IMR-90 (cell line): ENCODE data around the gene CPD. TPM values are rescaled to one million over a fixed set of nuclear protein-coding genes. Genes with fewer than 3 reads are reported as not detected.

Source experiments
- ATAC-seq: fragments of 200-7000 bp; cut with Tn5 transposase; 2 replicates; pipeline ENCODE4 v1.9.1; 2020; ENCODE audit warnings: low read depth, mild to moderate bottlenecking, moderate library complexity
- BruUV-seq: library from RNA; stranded (reverse); fragments of 400-500 nt; replicated peaks from 2 replicates; lab custom pipeline; 2021; lab: Mats Ljungman, UMichigan
- CTCF ChIA-PET: fragments of 300-600 bp; formaldehyde crosslinking; extraction: SDS; loops from one replicate; lab custom pipeline; 2021; ENCODE audit warnings: antibody characterized with exemption; lab: Yijun Ruan, JAX
- POLR2A ChIA-PET: fragments of 300-600 bp; sonication (Branson Sonifier 250); formaldehyde crosslinking; loops from one replicate; lab custom pipeline; 2022; ENCODE audit warnings: antibody characterized with exemption; ENCODE audit not compliant: unreplicated experiment; lab: Charles Lee
- DNase-seq: peaks from one replicate; pipeline ENCODE4 v3.0.0; 2013
- H2AFZ ChIP-seq: replicated peaks from 2 replicates; pipeline ENCODE3; 2013; ENCODE audit warnings: low read length, mild to moderate bottlenecking; ENCODE audit not compliant: poor library complexity
- H2AK5ac ChIP-seq: 2 replicates; pipeline ENCODE4 v1.6.1; 2013; ENCODE audit warnings: low read depth, low read length, inconsistent platforms
- H2AK9ac ChIP-seq: replicated peaks from 2 replicates; pipeline ENCODE3; 2013; ENCODE audit warnings: mild to moderate bottlenecking, low read depth, low read length, moderate library complexity; ENCODE audit not compliant: poor library complexity
- H2BK120ac ChIP-seq: 2 replicates; pipeline ENCODE4 v1.6.1; 2013; ENCODE audit warnings: low read depth, low read length, inconsistent platforms
- H2BK15ac ChIP-seq: 3 replicates; pipeline ENCODE4 v1.6.1; 2013; ENCODE audit warnings: low read depth, low read length, inconsistent platforms
- H2BK20ac ChIP-seq: 2 replicates; pipeline ENCODE4 v1.6.1; 2013; ENCODE audit warnings: low read depth, mild to moderate bottlenecking, inconsistent platforms, low read length, moderate library complexity
- H2BK5ac ChIP-seq: 2 replicates; pipeline ENCODE4 v1.6.1; 2013; ENCODE audit warnings: mild to moderate bottlenecking, low read depth, low read length, inconsistent platforms; ENCODE audit not compliant: poor library complexity, severe bottlenecking
- H3K14ac ChIP-seq: replicated peaks from 2 replicates; pipeline ENCODE4 v1.6.1; 2013; ENCODE audit warnings: low read depth, low read length, inconsistent platforms
- H3K18ac ChIP-seq: 2 replicates; pipeline ENCODE4 v1.6.1; 2013; ENCODE audit warnings: low read depth, low read length, control low read depth
- H3K23ac ChIP-seq: 2 replicates; pipeline ENCODE4 v1.6.1; 2013; ENCODE audit warnings: low read depth, low read length, inconsistent platforms
- H3K27ac ChIP-seq: 2 replicates; pipeline ENCODE4 v1.5.1; 2013; ENCODE audit warnings: mild to moderate bottlenecking, control low read depth, low read length; ENCODE audit not compliant: insufficient read depth
- H3K27me3 ChIP-seq: 2 replicates; pipeline ENCODE4 v1.6.1; 2013; ENCODE audit warnings: low read length; ENCODE audit not compliant: control insufficient read depth, insufficient read depth
- H3K36me3 ChIP-seq: 2 replicates; pipeline ENCODE4 v1.6.1; 2013; ENCODE audit warnings: low read length, mixed read lengths; ENCODE audit not compliant: control insufficient read depth, insufficient read depth
- H3K4ac ChIP-seq: 2 replicates; pipeline ENCODE4 v1.6.1; 2013; ENCODE audit warnings: low read depth, low read length, inconsistent platforms
- H3K4me1 ChIP-seq: 2 replicates; pipeline ENCODE4 v1.6.1; 2013; ENCODE audit warnings: low read length, mixed read lengths; ENCODE audit not compliant: control insufficient read depth, insufficient read depth
- H3K4me2 ChIP-seq: 2 replicates; pipeline ENCODE4 v1.6.1; 2013; ENCODE audit warnings: low read depth, mild to moderate bottlenecking, control low read depth, low read length, moderate library complexity
- H3K4me3 ChIP-seq: 2 replicates; pipeline ENCODE4 v1.5.1; 2013; ENCODE audit warnings: low read depth, mild to moderate bottlenecking, control low read depth, low read length, moderate library complexity; ENCODE audit not compliant: insufficient read depth
- H3K56ac ChIP-seq: 2 replicates; pipeline ENCODE4 v1.6.1; 2013; ENCODE audit warnings: low read length, inconsistent platforms; ENCODE audit not compliant: insufficient read depth; ENCODE audit errors: extremely low read depth
- H3K79me1 ChIP-seq, 2 experiments: 2 replicates each; pipeline ENCODE4 v1.6.1; 2013; ENCODE audit warnings: low read length in 2 of 2, inconsistent platforms in 1 of 2, low read depth in 1 of 2
- H3K9ac ChIP-seq: 2 replicates; pipeline ENCODE4 v1.6.1; 2013; ENCODE audit warnings: low read depth, low read length, control low read depth
- H3K9me1 ChIP-seq: 2 replicates; pipeline ENCODE4 v1.6.1; 2013; ENCODE audit warnings: low read length, inconsistent platforms; ENCODE audit not compliant: insufficient read depth
- H3K9me3 ChIP-seq: 2 replicates; pipeline ENCODE4 v1.6.1; 2013; ENCODE audit warnings: low read length; ENCODE audit not compliant: control insufficient read depth, insufficient read depth
- H4K20me1 ChIP-seq: 2 replicates; pipeline ENCODE4 v1.6.1; 2013; ENCODE audit warnings: low read length, inconsistent platforms; ENCODE audit not compliant: insufficient read depth
- H4K5ac ChIP-seq: 2 replicates; pipeline ENCODE4 v1.6.1; 2013; ENCODE audit warnings: mild to moderate bottlenecking, low read depth, low read length, control low read depth
- H4K8ac ChIP-seq, 2 experiments: 2 replicates each; pipeline ENCODE4 v1.6.1; 2013; ENCODE audit warnings: low read depth in 2 of 2, low read length in 2 of 2, control low read depth in 1 of 2, inconsistent platforms in 1 of 2
- H4K91ac ChIP-seq: 2 replicates; pipeline ENCODE4 v1.6.1; 2013; ENCODE audit warnings: low read depth, low read length, inconsistent platforms; ENCODE audit not compliant: insufficient read depth
- CHD1 ChIP-seq: IDR thresholded peaks from 2 replicates; pipeline ENCODE4 v1.6.1; 2012; ENCODE audit warnings: low read depth, low read length, improper control_type of control experiment
- ELK1 ChIP-seq: fragments of 150-350 bp; IDR thresholded peaks from 2 replicates; pipeline ENCODE4 v1.6.1; 2016; ENCODE audit warnings: low read depth, mild to moderate bottlenecking, low read length, moderate library complexity, borderline replicate concordance
- FOS ChIP-seq: fragments of 150-350 bp; IDR thresholded peaks from 2 replicates; pipeline ENCODE4 v1.6.1; 2016; ENCODE audit warnings: low read depth, low read length
- MAFK ChIP-seq: IDR thresholded peaks from 2 replicates; pipeline ENCODE4 v1.6.1; 2012; ENCODE audit warnings: low read depth, low read length, improper control_type of control experiment
- NFE2L2 ChIP-seq: fragments of 150-350 bp; IDR thresholded peaks from 2 replicates; pipeline ENCODE4 v1.6.1; 2016; ENCODE audit warnings: low read depth, mild to moderate bottlenecking, low read length
- RAD21 ChIP-seq: IDR thresholded peaks from 2 replicates; pipeline ENCODE4 v1.6.1; 2012; ENCODE audit warnings: low read length, improper control_type of control experiment
- WGBS, 2 experiments: methylation state at CpG; one replicate each; pipeline versions ENCODE4 v1.1.5 to v1.1.7; 2013; ENCODE audit warnings: missing lambda C conversion rate in 2 of 2; ENCODE audit not compliant: insufficient read length in 1 of 2; ENCODE audit errors: extremely low coverage in 2 of 2; 5-methylcytosine and 5-hydroxymethylcytosine counted together
- dilution Hi-C: fragments of 300-500 bp; cut with HindIII; formaldehyde crosslinking; loops from one replicate; pipeline ENCODE4 v1.14.3; 2018; ENCODE audit warnings: low sequenced_read_pairs; ENCODE audit not compliant: unreplicated experiment
- in situ Hi-C: fragments of 300-500 bp; cut with MboI; formaldehyde crosslinking; loops from 3 replicates; pipeline ENCODE4 v1.14.3; 2019; ENCODE audit warnings: low sequenced_read_pairs, inconsistent platforms, mixed read lengths
- intact Hi-C: fragments of 100-400 bp; cut with micrococcal nuclease; formaldehyde crosslinking; loops from 2 replicates; pipeline ENCODE4 v1.10.0; 2022
- polyA plus RNA-seq, 3 experiments: library from polyadenylated mRNA; depleted of rRNA; stranded (reverse); fragments of >200 nt; gene quantifications; 2 replicates each; pipeline ENCODE4 v1.2.3, GENCODE V29; 2012; ENCODE audit warnings: low replicate concordance in 1 of 3
- total RNA-seq: library from RNA; depleted of rRNA; stranded (reverse); fragments of >200 nt; gene quantifications from 2 replicates; pipeline ENCODE4 v1.2.3, GENCODE V29; 2012

Gene CPD
- total and polyA plus RNA-seq, 2 of the 4 experiments (the other 2 are of a cell fraction), result 23.4 to 94.5 TPM

GRCh38 chr17:30414486-30414885 is 35.8 kb downstream of the CPD start:
- DNase-seq (peak; percentile 19), ATAC-seq (peak; percentile 64)
- TF ChIP-seq CHD1 (no peak), MAFK (no peak), NFE2L2 (no peak), ELK1 (no peak), RAD21 (no peak), FOS (no peak)
- no peak overlapping the region for H2BK5ac ChIP-seq
- peaks cover 5% of the 10 kb centered on the region; the same call in 1 of the 2 replicates for H3K9me1 ChIP-seq
- H2AFZ ChIP-seq, result no peak overlapping the region
- H3K4ac ChIP-seq, result peak overlapping the region; percentile 32; the same call in 1 of the 2 replicates
- H2AK5ac ChIP-seq, result no peak overlapping the region
- no peak overlapping the region for H2AK9ac ChIP-seq
- dilution Hi-C loops, result no loop called here
- H3K18ac ChIP-seq, result no peak overlapping the region; the same call in 1 of the 2 replicates
- peak overlapping the region; percentile 19; the same call in 1 of the 2 replicates for H3K4me2 ChIP-seq
- ChIA-PET CTCF (no interaction called here), POLR2A (no interaction called here)
- H3K27ac ChIP-seq, result no peak overlapping the region
- no peak overlapping the region for H3K4me3 ChIP-seq
- 100% methylated on average over 1 of the region's 4 CpGs; no CpG with 5 or more reads in 1 of the 2 experiments for WGBS, 2 experiments
- H3K56ac ChIP-seq, result no peak overlapping the region
- no peak overlapping the region for H4K8ac ChIP-seq
- no peaks in the 10 kb centered on the region for H3K9me3 ChIP-seq
- no peak overlapping the region for H3K9ac ChIP-seq
- in situ Hi-C loops, result no loop called here
- H3K23ac ChIP-seq, result no peak overlapping the region
- H3K36me3 ChIP-seq, result no peaks in the 10 kb centered on the region
- peak overlapping the region; percentile 60; the same call in 1 of the 3 replicates for H2BK15ac ChIP-seq
- peaks cover 28 to 32% of the 10 kb centered on the region in 2 experiments for H3K79me1 ChIP-seq
- no peaks in the 10 kb centered on the region; the same call in none of the 2 replicates for H4K20me1 ChIP-seq
- intact Hi-C loops, result no loop called here
- H2BK120ac ChIP-seq, result no peak overlapping the region
- H4K91ac ChIP-seq, result no peak overlapping the region
- H3K14ac ChIP-seq, result 0 out of 2 replicates have a peak overlapping the region, but pooled peaks have one; percentile 8
- H4K5ac ChIP-seq, result no peak overlapping the region
- H3K27me3 ChIP-seq, result no peaks in the 10 kb centered on the region
- H3K4me1 ChIP-seq, result peaks cover 7% of the 10 kb centered on the region; the same call in 1 of the 2 replicates
- no TSS peak for BruUV-seq
- H2BK20ac ChIP-seq, result no peak overlapping the region
